GM08714 (cell line): Measurements from ENCODE around the gene NTN3.

Experiments
- H3K4me3 ChIP-seq: fragments of 200-500 bp; sonication (Bioruptor generic); 2 replicates; pipeline ENCODE4 v1.5.1; 2014; ENCODE audit warnings: mild to moderate bottlenecking, low read length, inconsistent platforms
- ZNF274 ChIP-seq: IDR thresholded peaks from 2 replicates; pipeline ENCODE4 v1.6.1; 2012; ENCODE audit warnings: mild to moderate bottlenecking, low read depth, low read length

The NTN3 gene

GRCh38 chr16:2499454-2499853 lies 28.4 kb downstream of the NTN3 start:
- no peak for TF ChIP-seq ZNF274
- no peak overlapping the region for H3K4me3 ChIP-seq

DNA sequence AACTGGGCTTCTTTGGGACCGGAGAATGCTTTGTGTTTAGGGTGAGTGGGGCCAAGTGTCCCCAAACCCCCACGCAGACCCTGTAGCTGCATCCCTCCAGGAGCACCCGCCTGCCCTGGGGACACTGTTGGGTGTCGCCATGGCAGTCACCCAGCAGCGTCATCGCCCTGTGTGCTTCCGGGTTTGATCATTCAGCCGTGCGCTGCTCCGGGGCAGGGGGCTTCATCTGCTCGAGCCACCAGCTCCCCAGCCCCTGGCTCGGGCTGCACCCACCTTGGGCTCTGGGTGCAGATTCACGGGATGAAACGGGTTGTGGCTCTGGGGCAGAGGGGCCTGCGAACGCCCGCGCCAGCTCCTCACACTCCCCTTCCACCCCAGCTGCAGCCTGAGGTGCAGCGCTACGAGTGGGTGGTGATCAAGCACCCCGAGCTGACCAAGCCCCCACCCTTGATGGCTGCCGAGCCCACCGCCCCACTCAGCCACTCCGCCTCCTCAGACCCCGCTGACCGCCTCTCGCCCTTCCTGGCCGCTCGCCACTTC lies 28.9 kb downstream of the NTN3 start:
- no peak overlapping the region for H3K4me3 ChIP-seq
- no peak for TF ChIP-seq ZNF274

- no peak for TF ChIP-seq ZNF274
Observed at GRCh38 chr16:2500430-2500917, 29.4 kb downstream of the NTN3 start.

GRCh38 chr16:2500918-2501750 lies 30.0 kb downstream of the NTN3 start:
- no peak overlapping the region for H3K4me3 ChIP-seq
- TF ChIP-seq ZNF274, result no peak

More at GRCh38 chr16:2500430-2500917, 29.4 kb downstream of the NTN3 start:
- no peak overlapping the region for H3K4me3 ChIP-seq

GRCh38 chr16:2501946-2502895 lies 31.1 kb downstream of the NTN3 start:
- no peak for TF ChIP-seq ZNF274
- no peak overlapping the region for H3K4me3 ChIP-seq

DNA sequence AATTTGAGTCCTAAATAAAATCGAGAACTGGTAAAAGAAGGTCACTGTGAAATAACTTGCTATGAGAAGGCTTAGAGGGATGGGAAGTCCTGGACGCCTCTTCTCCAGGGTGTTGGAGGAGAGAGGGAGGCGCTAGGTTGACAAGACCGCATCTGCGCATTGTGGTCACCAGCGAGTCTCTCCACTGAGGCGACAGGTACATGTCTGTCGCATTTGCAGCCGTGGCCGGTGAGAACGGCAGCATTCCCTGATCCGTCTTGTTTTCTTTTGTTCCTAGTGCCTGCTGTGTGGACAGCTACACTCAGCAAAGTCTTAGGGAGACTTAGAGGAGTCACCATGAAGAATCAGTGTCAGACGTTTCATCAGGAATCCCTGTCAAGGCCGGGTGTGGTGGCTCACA lies 34.6 kb downstream of the NTN3 start:
- H3K4me3 ChIP-seq, result no peak overlapping the region
- TF ChIP-seq ZNF274, result no peak

GRCh38 chr16:2507052-2507659 lies 36.1 kb downstream of the NTN3 start:
- no peak overlapping the region for H3K4me3 ChIP-seq
- no peak for TF ChIP-seq ZNF274

- no peak for TF ChIP-seq ZNF274
- no peak overlapping the region for H3K4me3 ChIP-seq
Observed at GRCh38 chr16:2507665-2508064, 36.6 kb downstream of the NTN3 start.

DNA sequence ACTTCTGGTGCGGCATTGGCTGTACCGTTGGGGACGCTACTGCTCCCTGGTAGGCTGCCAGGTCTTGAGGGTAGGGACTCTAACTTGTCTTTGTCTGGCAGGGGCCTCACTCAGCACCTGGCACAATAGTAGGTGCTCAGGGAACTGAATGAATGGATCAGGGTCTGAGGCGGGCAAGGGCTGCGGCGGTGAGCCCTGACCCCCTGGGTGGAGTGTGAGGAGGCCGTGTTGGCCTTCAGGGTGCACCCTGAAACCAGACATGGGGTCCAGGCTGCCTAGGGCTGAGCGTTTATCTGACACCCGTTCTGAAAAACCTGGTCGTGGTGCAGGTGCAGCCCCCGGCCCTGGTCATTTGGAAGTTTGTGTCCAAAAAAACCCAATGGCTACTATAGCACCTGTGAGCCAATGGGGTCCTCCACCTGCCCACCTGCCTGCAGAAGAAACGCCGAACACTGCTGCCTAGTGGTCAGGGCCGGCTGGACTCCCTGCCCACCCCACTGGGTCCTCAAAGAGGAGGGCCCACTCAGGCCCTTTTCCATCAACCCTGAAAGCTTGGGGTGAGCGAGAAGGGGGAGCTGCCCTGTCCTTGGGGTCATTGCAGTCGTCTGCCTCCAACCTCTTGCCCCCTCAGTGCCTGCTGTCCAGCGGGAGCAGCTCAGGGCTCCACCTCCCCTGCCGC lies 37.8 kb downstream of the NTN3 start:
- no peak overlapping the region for H3K4me3 ChIP-seq

GRCh38 chr16:2511128-2511800 lies 40.2 kb downstream of the NTN3 start:
- H3K4me3 ChIP-seq, result no peak overlapping the region
- no peak for TF ChIP-seq ZNF274

More for the DNA sequence above, 37.8 kb downstream of the NTN3 start:
- TF ChIP-seq ZNF274, result no peak

DNA sequence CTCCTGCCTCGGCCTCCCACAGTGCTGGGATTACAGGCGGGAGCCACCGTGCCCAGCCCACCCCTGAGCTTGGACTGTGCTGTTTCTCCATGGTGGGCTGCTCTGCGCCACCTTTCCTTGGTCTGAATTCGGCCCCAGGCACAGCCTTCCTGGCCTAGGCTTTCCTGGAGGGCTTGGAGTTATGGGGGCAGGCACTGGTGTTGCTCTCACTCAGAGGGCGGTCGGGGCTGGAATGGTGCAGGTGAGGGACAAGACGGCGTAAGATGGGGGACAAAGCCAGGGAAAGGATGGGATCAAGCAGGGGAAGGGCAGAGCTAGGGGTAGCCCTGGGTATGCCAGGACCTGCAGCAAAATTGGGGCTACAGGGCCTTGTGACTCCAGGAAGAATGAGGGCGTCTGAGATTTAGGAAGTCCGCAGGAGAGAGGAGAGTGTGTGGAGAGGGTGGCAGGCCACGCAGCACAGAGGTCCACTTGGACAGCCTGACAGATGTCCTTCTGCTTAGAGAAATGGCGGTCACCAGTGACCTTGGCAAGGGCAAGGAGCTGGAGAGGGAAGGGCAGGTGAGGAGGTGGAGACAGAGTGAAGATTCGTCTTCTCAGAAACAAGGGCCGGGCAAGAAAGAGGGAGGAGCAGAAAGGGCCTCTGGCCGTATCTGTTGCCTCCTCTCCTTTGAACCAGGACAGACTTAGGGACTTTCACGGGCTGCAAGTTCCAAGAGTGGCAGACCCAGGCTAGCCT lies 41.1 kb downstream of the NTN3 start:
- no peak for TF ChIP-seq ZNF274
- no peak overlapping the region for H3K4me3 ChIP-seq

GRCh38 chr16:2512735-2513404 lies 41.8 kb downstream of the NTN3 start:
- peak overlapping the region; percentile 21; the same call in 1 of the 2 replicates for H3K4me3 ChIP-seq
- no peak for TF ChIP-seq ZNF274
